Fibroblast of the conjunctiva (primary cell): Measurements from ENCODE around the gene AASS.

Experiments used
- DNase-seq: peaks from one replicate; pipeline ENCODE4 v3.0.0-alpha.2; 2010; ENCODE audit warnings: low read depth

Gene AASS

DNA sequence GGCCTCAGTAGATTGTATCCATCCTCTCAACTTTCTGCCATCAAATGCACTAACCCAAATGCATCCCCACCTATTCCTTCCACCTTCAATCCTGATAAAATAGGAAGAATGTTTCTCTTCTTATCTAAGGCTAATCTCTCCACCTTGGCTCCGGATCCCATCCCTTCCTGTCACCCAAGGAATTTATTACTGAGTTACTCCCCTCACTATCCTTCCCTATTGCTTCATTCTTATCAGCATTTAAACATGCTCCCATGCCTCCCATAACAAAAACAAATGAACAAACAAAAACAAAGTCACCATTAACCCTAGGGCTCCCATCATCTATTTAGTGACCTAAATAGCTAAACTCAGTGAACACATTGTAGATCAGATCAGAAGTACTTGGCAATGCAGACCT is 25.3 kb downstream of the AASS start:
- DNase-seq: no peak

DNA sequence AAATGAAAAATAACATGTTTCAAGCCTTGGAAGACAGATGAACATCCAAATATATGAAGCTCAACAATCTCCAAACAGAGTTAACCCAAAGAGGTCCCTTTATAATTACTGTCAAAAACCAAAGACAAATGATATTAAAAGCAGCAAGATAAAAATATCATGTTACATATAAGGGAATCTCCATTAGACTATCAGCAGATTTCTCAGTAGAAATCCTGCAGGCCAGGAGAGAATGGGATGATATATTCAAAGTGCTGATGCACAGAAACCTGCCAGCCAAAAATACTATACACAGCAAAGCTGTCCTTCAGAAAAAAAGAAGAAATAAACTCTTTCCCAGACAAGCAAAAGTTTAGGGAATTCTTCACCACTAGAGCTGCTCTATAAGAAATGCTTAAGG is 41.0 kb downstream of the AASS start:
- DNase-seq: no peak

DNA sequence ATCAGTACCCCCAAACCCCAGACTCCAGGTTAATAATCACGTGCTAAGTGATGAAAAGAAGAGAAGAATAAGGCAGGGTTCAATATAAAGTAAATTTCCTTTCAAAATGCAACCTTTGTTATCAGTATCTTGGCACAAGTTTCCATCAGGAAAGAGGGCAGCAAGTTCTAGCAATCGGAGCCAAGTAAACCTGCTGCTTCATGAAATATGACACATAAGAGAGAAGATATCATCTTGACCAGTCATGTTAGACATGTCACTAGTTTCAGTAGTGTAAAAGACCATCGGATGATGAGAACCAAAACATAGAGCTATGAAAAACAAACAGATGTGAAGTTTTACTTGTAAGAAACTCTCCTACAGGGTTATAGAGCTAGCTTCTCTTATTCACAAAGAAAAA is 44.0 kb downstream of the AASS start:
- DNase-seq: no peak

DNA sequence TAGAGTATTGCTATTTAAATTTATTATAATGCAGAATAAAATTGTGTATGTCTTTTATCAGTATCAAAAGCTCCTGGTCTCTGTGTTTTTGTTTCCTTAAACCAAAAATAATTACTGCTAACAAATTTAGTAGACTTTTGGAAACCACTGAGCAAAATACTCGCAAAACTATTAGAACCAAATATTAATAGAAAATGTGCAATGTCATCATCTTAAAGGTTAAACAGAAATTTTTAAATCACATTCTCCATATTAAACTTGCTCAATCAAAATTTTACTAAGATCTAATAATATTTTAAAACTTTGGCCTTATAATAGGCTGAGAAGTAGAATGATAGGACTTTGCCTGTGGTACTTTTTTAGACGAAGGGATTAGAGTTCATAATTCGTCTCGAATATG is 48.4 kb downstream of the AASS start:
- DNase-seq: no peak

DNA sequence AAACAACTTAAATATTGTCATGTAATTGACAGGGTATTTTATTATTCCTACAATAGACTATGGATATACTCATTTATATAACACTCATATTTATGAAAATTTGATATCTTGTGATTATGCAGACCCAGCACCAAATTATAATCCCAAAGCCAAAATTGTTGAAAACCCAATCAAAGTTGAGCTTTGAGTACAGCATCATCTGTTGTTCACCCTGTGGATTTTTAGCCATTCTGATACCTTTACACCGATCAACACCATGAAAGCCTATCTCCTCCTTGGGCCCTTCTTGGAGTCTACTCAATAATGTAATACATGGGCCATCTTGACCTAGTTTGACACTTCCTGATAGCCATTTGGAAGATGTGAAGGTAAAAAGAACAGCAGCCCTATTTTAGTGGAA is 49.5 kb downstream of the AASS start:
- DNase-seq: no peak

DNA sequence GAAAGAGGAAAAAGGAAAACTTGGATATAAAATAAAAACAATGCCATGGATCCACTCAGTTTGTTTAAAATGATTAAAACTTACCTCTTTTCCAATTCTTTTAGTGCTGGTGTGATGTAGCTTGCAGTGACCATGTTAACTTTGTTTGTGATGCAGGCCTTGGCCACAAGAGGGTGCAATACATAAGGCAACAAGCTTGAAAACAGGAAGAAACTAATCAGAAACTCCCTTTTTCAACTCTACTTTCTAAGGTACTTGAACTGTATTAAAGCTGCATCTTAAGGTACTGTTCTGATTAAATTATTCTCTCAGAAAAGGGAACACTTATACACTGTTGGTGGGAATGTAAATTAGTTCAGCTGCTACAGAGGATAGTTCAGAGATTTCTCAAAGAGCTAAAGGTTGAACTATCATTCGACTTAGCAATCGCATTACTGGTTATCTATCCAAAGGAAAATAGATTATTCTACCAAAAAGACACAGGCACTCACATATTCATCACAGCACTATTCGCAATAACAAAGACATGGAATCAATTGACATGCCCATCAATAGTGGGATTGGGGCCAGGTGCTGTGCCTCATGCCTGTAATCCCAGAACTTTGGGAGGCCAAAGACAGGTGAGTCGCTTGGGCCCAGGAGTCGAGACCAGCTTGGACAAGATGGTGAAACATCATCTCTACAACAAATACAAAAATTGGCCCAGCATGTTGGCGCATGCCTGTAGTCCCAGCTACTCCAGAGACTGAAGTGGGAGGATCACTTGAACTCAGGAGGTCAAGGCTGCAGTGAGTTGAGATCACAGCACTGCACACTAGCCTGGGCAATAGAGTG is 50.9 kb downstream of the AASS start:
- DNase-seq: peak; percentile 73

DNA sequence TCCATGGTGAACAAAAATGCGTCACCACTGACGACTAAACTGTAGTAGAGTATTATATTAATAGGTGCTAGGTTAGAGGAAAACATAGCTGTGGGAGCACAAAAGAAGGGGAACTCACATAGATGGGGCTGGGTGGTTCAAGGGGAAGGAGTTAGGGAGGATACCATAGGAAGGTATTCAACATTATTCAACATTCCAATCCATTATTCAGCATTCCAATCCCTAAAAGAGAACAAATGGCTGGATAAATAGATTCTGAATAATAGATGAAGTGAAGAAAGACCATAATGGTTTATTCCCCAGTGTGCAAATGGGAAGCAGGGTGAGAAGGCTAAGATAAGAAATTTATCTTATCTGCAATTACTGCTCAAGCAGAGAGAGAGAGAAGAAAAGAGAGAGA is 61.4 kb downstream of the AASS start:
- DNase-seq: no peak

DNA sequence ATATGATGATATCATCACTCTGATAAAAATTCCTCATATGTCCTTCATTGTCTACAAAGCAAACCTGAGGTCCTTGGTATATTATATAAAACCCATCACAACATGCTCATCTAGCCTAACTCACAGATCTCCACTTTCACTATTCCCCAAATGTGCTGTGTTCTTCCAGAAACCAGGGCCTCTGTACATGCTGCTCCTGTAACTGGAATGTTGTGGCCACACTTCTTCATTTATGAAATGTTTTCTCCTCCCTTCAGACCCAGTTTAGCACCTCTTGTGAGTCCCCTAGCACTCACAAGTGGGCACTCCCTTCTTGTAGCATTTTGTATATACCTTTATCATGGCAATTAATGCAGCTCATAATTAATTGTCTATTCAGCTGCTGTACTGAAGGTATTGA is 61.9 kb downstream of the AASS start:
- DNase-seq: no peak

DNA sequence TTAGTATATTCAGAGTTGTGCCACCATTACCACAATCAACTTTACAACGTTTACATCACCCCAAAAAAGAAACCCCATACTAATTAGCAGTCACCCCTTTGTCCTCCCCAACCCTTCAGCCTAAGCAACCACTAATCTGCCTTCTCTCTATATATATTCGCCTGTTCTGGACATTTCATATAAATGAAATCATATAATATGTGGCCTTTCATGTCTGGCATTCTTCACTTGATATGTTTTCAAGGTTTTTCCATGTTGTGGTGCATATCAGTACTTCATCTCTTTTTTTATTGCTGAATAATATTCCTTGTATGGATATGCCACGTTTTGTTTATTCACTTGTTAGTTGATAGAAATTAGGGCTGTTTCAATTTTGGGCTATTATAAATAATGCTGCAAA is 70.4 kb downstream of the AASS start:
- DNase-seq: no peak

DNA sequence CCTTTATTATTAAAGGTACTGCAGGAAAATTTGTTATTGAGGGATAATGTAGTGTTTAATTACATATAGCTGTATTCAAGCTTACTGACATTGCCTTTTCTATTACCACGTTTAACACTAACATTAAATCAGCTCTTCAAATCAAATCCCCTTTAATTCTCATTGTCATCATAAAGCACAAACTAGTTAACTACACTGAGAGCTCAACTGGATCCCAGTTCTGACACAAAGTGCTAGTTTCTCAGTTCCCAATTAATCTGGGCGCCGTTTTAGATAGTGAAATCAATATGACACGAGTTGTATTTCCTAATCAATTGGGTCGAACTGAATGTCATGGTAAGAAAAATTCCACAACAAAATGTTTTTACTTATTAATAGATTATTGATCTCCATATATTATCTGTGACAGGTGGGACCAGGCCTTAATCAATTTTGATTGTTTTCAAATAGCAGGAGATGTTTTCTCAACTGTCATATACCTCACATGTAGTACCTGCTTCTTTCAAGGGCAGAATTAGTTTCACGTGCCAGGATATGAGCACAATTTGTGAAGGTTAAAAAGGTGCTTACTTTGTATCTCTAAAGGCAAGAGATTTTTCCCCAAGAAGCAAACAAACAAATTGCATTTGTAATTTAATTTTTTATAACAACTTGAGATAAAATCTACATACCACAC is 71.0 kb downstream of the AASS start:
- DNase-seq: no peak

DNA sequence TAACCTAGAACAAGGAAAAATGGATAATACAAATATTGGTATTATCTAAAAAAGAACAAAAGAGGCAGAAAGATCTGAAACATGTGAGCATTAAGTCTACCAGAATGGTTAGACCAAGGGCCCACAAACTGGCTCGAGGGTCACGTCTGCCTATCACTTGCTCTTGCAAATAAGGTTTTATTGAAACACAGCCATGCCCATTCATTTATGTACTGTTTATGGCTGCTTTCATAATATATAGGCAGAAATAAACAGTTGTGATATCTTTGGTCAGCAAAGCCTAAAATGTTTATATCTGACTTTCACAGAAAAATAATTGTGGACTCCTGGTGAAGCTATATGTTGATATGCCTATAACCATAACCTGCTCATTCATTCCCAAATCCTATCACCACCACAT is 71.8 kb downstream of the AASS start:
- no peak for DNase-seq

DNA sequence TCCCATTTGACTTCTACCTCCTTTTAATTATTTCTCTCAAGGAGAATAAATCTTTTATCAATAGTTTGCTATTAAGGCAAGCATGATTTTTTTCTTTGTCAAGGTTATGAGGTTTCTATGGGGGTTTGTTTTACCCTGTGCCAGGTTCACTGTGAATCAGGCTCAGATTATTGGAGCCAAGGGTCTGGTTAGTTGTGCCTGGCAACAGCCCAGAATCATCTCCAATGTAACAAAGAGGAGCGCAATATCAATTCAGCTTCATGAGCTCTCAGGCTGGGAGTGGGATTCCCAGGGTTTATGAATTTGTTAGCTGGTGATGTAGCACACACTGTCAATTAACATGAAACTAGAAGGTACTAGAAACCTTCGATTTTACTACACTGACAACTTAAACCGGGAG is 73.2 kb downstream of the AASS start:
- no peak for DNase-seq

DNA sequence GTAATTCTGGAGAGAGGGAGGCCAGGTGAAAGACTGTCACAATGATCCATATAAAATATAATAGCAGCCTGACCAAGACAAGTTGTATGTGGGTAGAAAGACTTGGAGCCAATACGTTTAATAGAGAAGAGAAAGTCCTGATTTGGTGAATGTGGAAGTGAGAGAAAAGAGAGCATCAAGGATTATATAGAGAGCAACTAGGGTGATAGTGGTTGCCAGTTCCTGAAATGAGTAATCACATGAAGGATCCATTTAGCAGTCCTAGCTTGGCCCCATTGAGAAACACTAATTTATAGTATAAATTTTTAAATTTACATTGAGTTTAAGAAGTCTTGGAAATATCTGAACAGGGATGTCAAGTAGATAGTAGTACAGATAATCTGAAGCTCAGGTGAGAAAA is 74.0 kb downstream of the AASS start:
- DNase-seq: no peak

DNA sequence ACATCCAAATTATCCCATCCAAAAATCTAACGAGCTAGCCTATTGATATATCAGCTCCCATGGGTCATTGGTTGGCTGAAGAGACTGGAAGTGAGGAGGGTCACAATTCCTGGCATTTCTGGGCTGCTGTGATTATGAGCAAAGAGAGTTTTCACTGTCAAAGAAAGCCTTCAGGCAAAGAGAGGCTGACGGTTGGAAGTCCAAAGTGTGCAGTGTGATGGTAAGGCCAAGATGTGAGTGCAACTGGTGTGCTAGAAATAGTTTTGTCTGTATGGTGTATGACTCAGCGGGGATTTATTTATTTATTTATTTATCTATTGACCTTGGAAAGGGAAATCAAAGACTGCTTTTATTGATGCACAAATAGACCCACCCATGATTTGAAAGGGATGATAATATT is 75.0 kb downstream of the AASS start:
- DNase-seq: no peak

DNA sequence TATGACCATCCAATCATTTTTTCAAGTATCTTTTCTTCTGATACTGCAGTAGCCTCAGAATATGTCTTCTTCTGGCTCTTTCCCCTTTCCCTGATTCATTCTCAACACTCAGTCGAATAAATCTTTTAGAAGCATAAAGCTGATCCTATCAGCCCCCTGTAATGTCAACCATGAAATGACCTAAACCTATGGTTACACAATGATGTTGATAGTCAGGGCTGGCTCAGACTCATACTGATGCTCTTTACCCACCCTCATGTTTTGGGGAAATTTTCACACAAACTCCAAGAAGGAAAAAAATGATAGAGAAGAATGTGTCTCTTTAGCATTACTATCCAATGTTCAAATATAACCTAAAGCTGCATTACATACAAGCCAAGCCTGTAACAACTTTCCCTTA is 76.0 kb downstream of the AASS start:
- no peak for DNase-seq

DNA sequence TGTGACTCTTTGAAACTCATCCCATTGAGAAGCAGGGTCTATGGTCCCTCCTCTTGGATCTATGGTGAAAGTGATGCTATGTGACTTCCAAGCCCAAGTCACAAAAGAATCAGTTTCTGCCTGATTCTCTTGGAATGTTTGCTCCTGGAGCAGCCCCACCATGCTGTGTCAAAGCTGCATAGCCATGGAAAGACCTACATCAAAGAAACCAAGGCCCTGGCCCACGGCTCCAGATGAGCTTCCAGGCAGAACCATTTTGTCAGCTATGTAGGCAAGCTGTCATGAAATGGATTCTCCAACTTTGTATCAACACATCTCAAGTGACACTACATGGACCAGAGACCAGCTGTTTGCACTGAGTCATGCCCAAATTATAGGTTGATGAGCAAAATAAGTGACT is 77.0 kb downstream of the AASS start:
- no peak for DNase-seq

DNA sequence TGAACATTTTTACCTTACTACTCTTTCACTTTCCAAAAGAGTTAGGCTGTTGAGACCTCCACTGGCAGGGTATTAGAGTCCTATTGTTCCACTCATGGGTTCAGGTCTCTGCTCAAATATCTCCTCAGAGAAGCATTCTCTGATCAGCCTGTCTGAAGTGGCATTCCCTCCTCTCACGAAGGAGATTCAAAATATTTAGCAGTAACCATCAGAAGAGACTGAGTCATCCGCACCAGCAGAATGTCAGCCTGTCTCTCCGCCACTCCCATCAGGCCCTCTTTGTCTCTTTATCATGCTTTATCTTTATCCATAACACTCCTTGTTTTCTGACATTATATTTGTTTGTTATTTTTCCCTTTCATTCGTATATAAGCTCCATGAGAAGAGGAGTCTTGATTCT is 79.1 kb downstream of the AASS start:
- DNase-seq: no peak

DNA sequence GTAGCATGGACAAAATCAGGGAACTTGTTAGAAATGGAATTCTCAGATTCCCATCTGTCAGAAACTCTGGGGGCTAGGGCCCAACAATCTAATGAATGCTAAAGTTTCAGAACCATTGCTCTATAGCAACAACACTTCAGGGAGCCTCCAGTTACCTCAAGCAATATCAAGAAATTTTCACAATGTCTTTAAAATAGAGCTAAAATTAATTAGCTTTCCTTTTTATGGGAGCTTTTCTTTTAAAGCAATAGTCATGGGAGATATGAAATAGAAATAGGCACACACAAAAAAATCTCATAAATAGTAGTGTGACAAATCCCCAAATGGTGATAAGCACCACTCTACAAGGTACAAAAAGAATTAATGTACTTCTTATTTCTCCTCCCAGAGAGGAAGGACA is 80.9 kb downstream of the AASS start:
- no peak for DNase-seq

DNA sequence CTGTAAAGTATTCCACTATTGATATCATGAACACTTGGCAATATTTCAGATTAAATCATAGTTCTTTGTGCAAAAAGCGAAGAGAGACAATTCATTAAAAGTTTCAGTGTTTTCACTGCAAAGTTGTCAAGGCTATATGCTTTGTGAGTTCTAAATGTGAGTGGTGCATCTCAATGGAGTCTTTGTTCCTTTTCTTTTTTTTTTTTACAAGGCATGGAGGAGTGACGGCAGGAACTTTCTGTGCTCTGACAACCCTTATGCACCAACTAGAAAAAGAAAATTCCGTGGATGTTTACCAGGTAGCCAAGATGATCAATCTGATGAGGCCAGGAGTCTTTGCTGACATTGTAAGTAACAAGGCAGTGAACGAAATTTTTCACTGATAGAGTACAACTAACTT is 84.5 kb downstream of the AASS start:
- no peak for DNase-seq

DNA sequence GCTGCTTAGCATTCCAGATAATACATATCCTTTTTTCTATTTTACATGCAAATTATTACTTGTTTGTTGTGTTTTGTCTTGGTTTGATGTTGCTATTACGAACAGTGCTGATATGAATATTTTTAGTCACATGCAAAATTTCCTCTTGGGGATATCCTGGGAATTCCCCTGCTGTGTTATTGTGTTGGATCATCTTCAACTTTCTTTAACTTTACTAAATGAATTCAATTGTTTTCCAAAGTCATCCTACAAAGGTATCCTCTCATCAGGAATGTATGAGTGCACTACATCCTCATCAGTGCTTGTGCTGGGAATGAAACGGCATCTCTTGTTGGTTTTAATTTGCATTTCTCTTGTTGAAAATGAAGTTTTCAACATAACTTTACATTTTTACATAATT is 87.1 kb downstream of the AASS start:
- DNase-seq: no peak

DNA sequence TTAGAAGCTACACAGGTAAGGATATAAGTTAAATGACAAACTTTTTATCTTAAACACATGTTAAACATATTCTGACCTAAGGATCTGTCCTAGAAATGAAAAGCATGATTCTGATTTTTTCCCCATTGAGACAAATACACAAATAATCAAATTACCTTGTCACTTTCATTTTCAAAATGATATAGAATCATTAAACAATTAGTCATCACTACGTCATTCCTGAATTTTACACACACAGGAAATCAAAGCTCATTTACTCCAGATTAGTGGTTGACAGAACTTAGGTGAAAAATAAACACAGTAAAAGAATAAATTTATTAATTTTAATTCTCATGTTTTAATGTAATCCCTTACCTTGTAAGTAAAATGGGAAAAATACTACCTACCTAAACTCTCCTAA is 89.0 kb downstream of the AASS start:
- DNase-seq: no peak

DNA sequence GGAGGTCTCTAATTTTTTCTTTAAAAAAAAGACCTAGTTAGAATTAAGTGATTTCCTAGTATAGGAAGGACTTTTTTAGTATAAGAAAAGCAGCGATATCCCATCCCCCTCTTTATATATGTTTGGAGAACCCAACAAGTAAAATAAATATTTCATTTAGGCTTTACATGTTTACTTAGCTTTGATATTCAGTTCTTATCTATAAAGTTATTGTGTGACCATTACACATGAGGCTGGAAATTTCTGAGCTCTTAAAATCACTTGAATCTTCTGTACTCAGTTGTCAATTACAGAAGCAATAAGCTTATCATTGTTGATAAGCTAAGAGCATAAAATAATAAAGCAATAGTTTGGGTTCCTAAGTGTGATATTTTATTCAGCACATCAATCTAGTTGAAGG is 89.7 kb downstream of the AASS start:
- DNase-seq: no peak

DNA sequence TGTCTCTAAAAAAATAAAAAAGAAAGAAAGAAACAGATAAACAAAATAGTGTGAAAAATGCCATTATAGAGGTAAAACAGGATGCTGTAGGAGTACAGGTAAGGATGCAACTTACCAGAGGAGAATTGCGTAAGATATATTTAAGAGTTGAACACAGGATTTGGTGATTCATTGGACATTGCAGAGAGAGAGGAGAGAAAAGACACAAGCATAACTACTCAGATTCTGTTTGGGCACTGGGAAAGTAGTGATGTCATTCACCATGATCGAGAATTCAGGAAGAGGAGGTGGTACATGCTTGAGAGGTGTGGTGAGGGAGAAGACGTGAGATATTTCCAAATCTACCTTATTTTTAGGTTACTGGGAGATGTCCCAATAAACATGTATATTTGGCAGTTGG is 97.6 kb downstream of the AASS start:
- DNase-seq: no peak

DNA sequence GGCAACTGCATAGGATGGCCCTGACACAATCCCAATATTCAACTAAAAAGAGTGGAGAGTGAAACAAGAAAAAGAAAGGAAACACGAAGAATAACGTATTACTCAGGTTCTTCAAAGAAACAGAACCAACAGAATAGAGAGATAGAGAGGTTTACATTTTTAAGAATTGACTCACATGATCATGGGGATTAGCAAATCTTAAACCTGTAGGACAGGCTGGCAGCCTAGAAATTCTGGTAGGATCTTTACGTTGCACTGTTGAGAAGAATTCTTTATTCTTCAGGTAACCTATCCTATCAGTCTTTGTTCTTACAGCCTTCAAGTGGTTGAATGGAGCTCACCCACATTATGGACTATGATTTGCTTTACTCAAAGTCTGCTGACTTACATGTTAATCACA is 103.9 kb downstream of the AASS start:
- no peak for DNase-seq
